Endothelial cell of umbilical vein (primary cell): ENCODE data around the gene PLEKHH3. TPM values are rescaled to one million over a fixed set of nuclear protein-coding genes. Genes with fewer than 3 reads are reported as not detected.

Experiments used
- BruUV-seq: library from RNA; stranded (reverse); fragments of 400-500 nt; replicated peaks from 2 replicates; lab custom pipeline; 2021; lab: Mats Ljungman, UMichigan
- CTCF ChIA-PET: fragments of 300-600, 350-600 bp; sonication (Branson Sonifier 250); formaldehyde crosslinking; loops from one replicate; lab custom pipeline; 2021; ENCODE audit warnings: antibody characterized with exemption, inconsistent platforms; lab: Charles Lee
- POLR2A ChIA-PET: fragments of 300-600, 350-600 bp; sonication (Branson Sonifier 250); formaldehyde crosslinking; loops from one replicate; lab custom pipeline; 2021; ENCODE audit warnings: antibody characterized with exemption, inconsistent platforms; lab: Charles Lee
- DNase-seq: peaks from one replicate; pipeline ENCODE4 v3.0.0-alpha.2; 2011; ENCODE audit warnings: low read depth, low spot score
- FAIRE-seq: peaks from 2 replicates; lab custom pipeline; 2011; peaks lifted over from hg19 to GRCh38; lab: Jason Lieb, UNC
- H2AFZ ChIP-seq: 2 replicates; pipeline ENCODE4 v1.6.0; 2012; ENCODE audit warnings: low read depth, low read length, control low read depth, inconsistent platforms
- H3K27ac ChIP-seq: 2 replicates; pipeline ENCODE4 v1.5.1; 2011; ENCODE audit warnings: low read depth, mild to moderate bottlenecking, control low read depth, low read length, moderate library complexity; ENCODE audit not compliant: insufficient read depth
- H3K27me3 ChIP-seq, 2 experiments: 2 replicates each; pipeline versions ENCODE4 v1.6.0 to v1.6.1; 2011; ENCODE audit warnings: low read length in 2 of 2, mixed read lengths in 1 of 2; ENCODE audit not compliant: control insufficient read depth in 2 of 2, insufficient read depth in 2 of 2
- H3K36me3 ChIP-seq, 2 experiments: 2 replicates in 1 of 2; 3 replicates in 1 of 2; pipeline ENCODE4 v1.5.1; 2011; ENCODE audit warnings: low read length in 2 of 2, mild to moderate bottlenecking in 1 of 2, moderate library complexity in 1 of 2; ENCODE audit not compliant: control insufficient read depth in 2 of 2, insufficient read depth in 2 of 2; ENCODE audit errors: extremely low read depth in 1 of 2
- H3K4me1 ChIP-seq: 3 replicates; pipeline ENCODE4 v1.5.1; 2011; ENCODE audit warnings: mild to moderate bottlenecking, low read length; ENCODE audit not compliant: control insufficient read depth, insufficient read depth; ENCODE audit errors: extremely low read depth
- H3K4me2 ChIP-seq: 2 replicates; pipeline ENCODE4 v1.6.1; 2011; ENCODE audit warnings: low read length, control low read depth, mixed read lengths; ENCODE audit not compliant: insufficient read depth
- H3K4me3 ChIP-seq, 3 experiments: fragments of 200-600 bp in 1 of 3; sonication (generic), shearing (Covaris generic) in 1 of 3; replicated peaks in 1 of 3; 2 replicates each; pipeline ENCODE4 v1.5.1; 2011 to 2016; ENCODE audit warnings: control low read depth in 3 of 3, low read length in 3 of 3, mild to moderate bottlenecking in 2 of 3, inconsistent platforms in 1 of 3, low read depth in 1 of 3, moderate library complexity in 1 of 3; ENCODE audit not compliant: insufficient read depth in 1 of 3
- H3K79me2 ChIP-seq: 2 replicates; pipeline ENCODE4 v1.6.0; 2012; ENCODE audit warnings: low read length, inconsistent platforms; ENCODE audit not compliant: control insufficient read depth, insufficient read depth
- H3K9ac ChIP-seq: replicated peaks from 2 replicates; pipeline ENCODE3; 2011; ENCODE audit warnings: low read length, control low read depth; ENCODE audit not compliant: insufficient read depth; ENCODE audit errors: extremely low read depth
- H3K9me1 ChIP-seq: replicated peaks from 3 replicates; pipeline ENCODE4 v1.6.0; 2011; ENCODE audit warnings: mild to moderate bottlenecking, low read length; ENCODE audit not compliant: control insufficient read depth, insufficient read depth; ENCODE audit errors: extremely low read depth
- H3K9me3 ChIP-seq: replicated peaks from 2 replicates; pipeline ENCODE4 v1.5.1; 2012; ENCODE audit warnings: low read length, inconsistent platforms; ENCODE audit not compliant: control insufficient read depth, insufficient read depth
- H4K20me1 ChIP-seq: replicated peaks from 2 replicates; pipeline ENCODE3; 2011; ENCODE audit warnings: mild to moderate bottlenecking, low read length; ENCODE audit not compliant: control insufficient read depth, insufficient read depth; ENCODE audit errors: extremely low read depth
- FOS ChIP-seq: IDR thresholded peaks from 2 replicates; pipeline ENCODE4 v1.6.1; 2011; ENCODE audit warnings: mild to moderate bottlenecking, low read length, moderate library complexity, borderline replicate concordance; ENCODE audit not compliant: insufficient read depth
- GATA2 ChIP-seq: IDR thresholded peaks from 2 replicates; pipeline ENCODE4 v1.7.0; 2011; ENCODE audit warnings: low read depth, mild to moderate bottlenecking, moderate library complexity, mixed read lengths, low read length; ENCODE audit not compliant: insufficient read length, insufficient read depth
- JUN ChIP-seq: IDR thresholded peaks from 2 replicates; pipeline ENCODE4 v1.6.1; 2011; ENCODE audit warnings: borderline replicate concordance, low read depth; ENCODE audit not compliant: insufficient read length, insufficient read depth
- MYC ChIP-seq: IDR thresholded peaks from one replicate; pipeline ENCODE4 v1.6.1; 2011; ENCODE audit warnings: mild to moderate bottlenecking, low read depth, low read length
- POLR2A ChIP-seq: IDR thresholded peaks from 2 replicates; pipeline ENCODE4 v1.6.1; 2012; ENCODE audit warnings: low read depth, mild to moderate bottlenecking, control low read depth, low read length
- POLR2AphosphoS5 ChIP-seq: IDR thresholded peaks from 2 replicates; pipeline ENCODE4 v1.6.1; 2012; ENCODE audit warnings: low read depth, mild to moderate bottlenecking, control low read depth, low read length, moderate library complexity; ENCODE audit not compliant: insufficient read depth
- dilution Hi-C: fragments of 300-500 bp; cut with MboI; formaldehyde crosslinking; loops from one replicate; pipeline ENCODE4 v1.15.0; 2019; ENCODE audit warnings: low sequenced_read_pairs; ENCODE audit not compliant: extremely low pct_ligation_motif_present
- intact Hi-C: fragments of 100-400 bp; cut with micrococcal nuclease; formaldehyde crosslinking; loops from one replicate; pipeline ENCODE4 v1.10.0; 2022
- polyA plus RNA-seq, 4 experiments: library from polyadenylated mRNA; depleted of rRNA in 3 of 4; stranded (reverse) in 3 of 4; unstranded in 1 of 4; fragments of >200 nt; gene quantifications; 2 replicates each; pipeline versions ENCODE4 v1.2.1 to v1.2.3, GENCODE V29; 2011 to 2012; ENCODE audit warnings: missing spikeins in 1 of 4
- total RNA-seq: library from RNA; stranded (reverse); gene quantifications from 2 replicates; pipeline ENCODE4 v1.2.3, GENCODE V29; 2021
- TF ChIP-seq, protein P1 (sequence below), 2 donors: IDR thresholded peaks; 1 replicate in 1 of 2; 2 replicates in 1 of 2; pipeline ENCODE4 v1.5.1; 2011; ENCODE audit warnings: low read length in 2 of 2, mild to moderate bottlenecking in 2 of 2, moderate library complexity in 2 of 2, control low read depth in 1 of 2, inconsistent platforms in 1 of 2, low read depth in 1 of 2; ENCODE audit not compliant: insufficient read depth in 1 of 2; ENCODE audit errors: extremely low read depth in 1 of 2
- TF ChIP-seq, protein P2 (sequence below): IDR thresholded peaks from 2 replicates; pipeline ENCODE4 v1.6.1; 2011; ENCODE audit not compliant: insufficient read depth, insufficient read length

Gene PLEKHH3
- total and polyA plus RNA-seq, 2 donors (not counting 3 experiments of a cell fraction or from before 2014, with no cell fraction given), result 5.4 to 11.3 TPM

GRCh38 chr17:42691021-42691545, 14.3 kb upstream of the PLEKHH3 start:
- ChIA-PET POLR2A (no interaction called here), CTCF (interaction anchor here (1.6 to 1.8 kb wide), 2 partner anchors 72 to 113 kb away, joined by 6 to 7 read pairs; no protein-coding TSS in a partner anchor)
- no peak for TF ChIP-seq POLR2AphosphoS5
- no peak for TF ChIP-seq JUN
- TF ChIP-seq, protein P1, sequence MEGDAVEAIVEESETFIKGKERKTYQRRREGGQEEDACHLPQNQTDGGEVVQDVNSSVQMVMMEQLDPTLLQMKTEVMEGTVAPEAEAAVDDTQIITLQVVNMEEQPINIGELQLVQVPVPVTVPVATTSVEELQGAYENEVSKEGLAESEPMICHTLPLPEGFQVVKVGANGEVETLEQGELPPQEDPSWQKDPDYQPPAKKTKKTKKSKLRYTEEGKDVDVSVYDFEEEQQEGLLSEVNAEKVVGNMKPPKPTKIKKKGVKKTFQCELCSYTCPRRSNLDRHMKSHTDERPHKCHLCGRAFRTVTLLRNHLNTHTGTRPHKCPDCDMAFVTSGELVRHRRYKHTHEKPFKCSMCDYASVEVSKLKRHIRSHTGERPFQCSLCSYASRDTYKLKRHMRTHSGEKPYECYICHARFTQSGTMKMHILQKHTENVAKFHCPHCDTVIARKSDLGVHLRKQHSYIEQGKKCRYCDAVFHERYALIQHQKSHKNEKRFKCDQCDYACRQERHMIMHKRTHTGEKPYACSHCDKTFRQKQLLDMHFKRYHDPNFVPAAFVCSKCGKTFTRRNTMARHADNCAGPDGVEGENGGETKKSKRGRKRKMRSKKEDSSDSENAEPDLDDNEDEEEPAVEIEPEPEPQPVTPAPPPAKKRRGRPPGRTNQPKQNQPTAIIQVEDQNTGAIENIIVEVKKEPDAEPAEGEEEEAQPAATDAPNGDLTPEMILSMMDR (IDR thresholded peaks at IDR 0.05; ENCODE audit: extremely low read depth in 1 of 2, insufficient read depth in 1 of 2, low read depth in 1 of 2, low read length in 2 of 2), result no peak
- no peak for TF ChIP-seq POLR2A
- TF ChIP-seq, protein P2, sequence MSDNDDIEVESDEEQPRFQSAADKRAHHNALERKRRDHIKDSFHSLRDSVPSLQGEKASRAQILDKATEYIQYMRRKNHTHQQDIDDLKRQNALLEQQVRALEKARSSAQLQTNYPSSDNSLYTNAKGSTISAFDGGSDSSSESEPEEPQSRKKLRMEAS, result no peak
- no peak for TF ChIP-seq FOS
- TF ChIP-seq GATA2, result no peak
- TF ChIP-seq MYC, result no peak
- H3K9ac ChIP-seq, result no peak overlapping the region
- H3K79me2 ChIP-seq, result no peaks in the 10 kb centered on the region
- no peak overlapping the region for H2AFZ ChIP-seq
- no peak overlapping the region for H3K4me3 ChIP-seq
- H4K20me1 ChIP-seq, result no peaks in the 10 kb centered on the region
- intact Hi-C loops (no loop called here), dilution Hi-C loops (no loop called here)
- no peaks in the 10 kb centered on the region for H3K9me3 ChIP-seq
- no peak for DNase-seq
- FAIRE-seq, result no peak
- no peak overlapping the region for H3K4me2 ChIP-seq
- no peaks in the 10 kb centered on the region for H3K9me1 ChIP-seq
- H3K27ac ChIP-seq, result no peak overlapping the region
- no peaks in the 10 kb centered on the region for H3K4me1 ChIP-seq
- peaks cover 0 to 7% of the 10 kb centered on the region in 2 experiments for H3K27me3 ChIP-seq
- H3K36me3 ChIP-seq, result peaks cover 2 to 4% of the 10 kb centered on the region in 2 experiments
- BruUV-seq, result no TSS peak
